Astrocyte of the spinal cord (primary cell): ENCODE results near the gene TPM3.
A peak's percentile ranks its signal among the peaks of the same experiment; 100 is the strongest.
"Not testable (repeated sequence)": the region's sequence is repeated elsewhere in the genome, so short reads cannot be mapped to it uniquely, and the experiment has no call there.

Source experiments
- DNase-seq: peaks from one replicate; pipeline ENCODE4 v3.0.0; 2011; ENCODE audit warnings: low read depth, low spot score
- H3K4me3 ChIP-seq: 2 replicates; pipeline ENCODE4 v1.5.1; 2011; ENCODE audit warnings: low read depth, mild to moderate bottlenecking, low read length, moderate library complexity
- CTCF ChIP-seq: IDR thresholded peaks from 2 replicates; pipeline ENCODE4 v1.5.1; 2012; ENCODE audit warnings: low read depth, mild to moderate bottlenecking, low read length, inconsistent platforms
- in situ Hi-C: cut with HindIII; loops from 2 replicates; pipeline ENCODE4 v1.10.0; 2017; ENCODE audit warnings: low sequenced_read_pairs

The TPM3 gene

GRCh38 chr1:154157520-154158306, 34.2 kb downstream of the TPM3 start:
- DNase-seq = no peak
- in situ Hi-C loops = no loop called here
- H3K4me3 ChIP-seq = no peak overlapping the region
- no peak for TF ChIP-seq CTCF

GRCh38 chr1:154155251-154155650, 36.6 kb downstream of the TPM3 start:
- no peak for TF ChIP-seq CTCF
- H3K4me3 ChIP-seq = no peak overlapping the region
- peak; percentile 34 for DNase-seq
- in situ Hi-C loops = no loop called here

GRCh38 chr1:154154534-154155191, 37.2 kb downstream of the TPM3 start, which contains the start of gene NUP210L:
TSS of gene NUP210L (minus strand) at chr1:154155073.
- no peak for DNase-seq
- no peak for TF ChIP-seq CTCF
- H3K4me3 ChIP-seq = no peak within 1 kb of the TSS
- in situ Hi-C loops = no loop called here

GRCh38 chr1:154154053-154154452, 37.8 kb downstream of the TPM3 start:
- no peak for DNase-seq
- TF ChIP-seq CTCF = no peak
- H3K4me3 ChIP-seq = no peak overlapping the region
- in situ Hi-C loops = no loop called here

- no peak overlapping the region for H3K4me3 ChIP-seq
- in situ Hi-C loops = no loop called here
- no peak for TF ChIP-seq CTCF
- peak; percentile 40 for DNase-seq
Observed at GRCh38 chr1:154151311-154151710, 40.6 kb downstream of the TPM3 start.

- H3K4me3 ChIP-seq = no peak overlapping the region
- TF ChIP-seq CTCF = no peak
- DNase-seq = no peak
- in situ Hi-C loops = no loop called here
Observed at GRCh38 chr1:154148807-154149206, 43.1 kb downstream of the TPM3 start.

GRCh38 chr1:154147505-154147904, 44.4 kb downstream of the TPM3 start:
- DNase-seq, in situ Hi-C loops, H3K4me3 ChIP-seq: not testable (repeated sequence)
